Measurements from ENCODE around the gene KDM1B.

The KDM1B gene

DNA sequence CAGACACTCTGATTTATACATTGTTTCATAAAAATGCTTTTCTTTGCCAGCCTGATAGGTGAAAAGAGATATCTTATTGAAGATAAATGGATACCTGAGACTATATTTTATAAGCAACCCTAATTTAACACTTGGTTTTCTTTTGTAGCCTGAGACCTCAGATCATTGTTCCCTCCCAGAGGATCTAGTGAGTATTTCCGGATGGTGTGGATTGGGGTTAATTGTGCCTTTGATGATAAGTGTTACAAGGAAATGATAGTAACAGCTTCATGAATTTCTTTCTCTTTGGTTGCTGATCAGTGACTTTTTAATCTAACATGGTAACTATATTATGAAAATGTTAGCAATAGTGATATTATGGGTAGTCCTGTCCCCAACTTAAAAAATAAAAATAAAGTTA lies 30.4 kb downstream of the KDM1B start:
- TF ChIP-seq POLR2AphosphoS5 (IDR thresholded peaks at IDR 0.05; ENCODE audit: low read depth, low read length) (no peak), SIN3A (IDR thresholded peaks at IDR 0.05; ENCODE audit: borderline replicate concordance, insufficient read depth, low read length) (no peak), TAF1 (IDR thresholded peaks at IDR 0.05; ENCODE audit: borderline replicate concordance, insufficient read depth, low read length) (no peak), FOXP2 (optimal IDR thresholded peaks at IDR 0.05; ENCODE audit: borderline replicate concordance, extremely low read depth, extremely low read length, insufficient read depth) (no peak)
- TF ChIP-seq, protein P1, sequence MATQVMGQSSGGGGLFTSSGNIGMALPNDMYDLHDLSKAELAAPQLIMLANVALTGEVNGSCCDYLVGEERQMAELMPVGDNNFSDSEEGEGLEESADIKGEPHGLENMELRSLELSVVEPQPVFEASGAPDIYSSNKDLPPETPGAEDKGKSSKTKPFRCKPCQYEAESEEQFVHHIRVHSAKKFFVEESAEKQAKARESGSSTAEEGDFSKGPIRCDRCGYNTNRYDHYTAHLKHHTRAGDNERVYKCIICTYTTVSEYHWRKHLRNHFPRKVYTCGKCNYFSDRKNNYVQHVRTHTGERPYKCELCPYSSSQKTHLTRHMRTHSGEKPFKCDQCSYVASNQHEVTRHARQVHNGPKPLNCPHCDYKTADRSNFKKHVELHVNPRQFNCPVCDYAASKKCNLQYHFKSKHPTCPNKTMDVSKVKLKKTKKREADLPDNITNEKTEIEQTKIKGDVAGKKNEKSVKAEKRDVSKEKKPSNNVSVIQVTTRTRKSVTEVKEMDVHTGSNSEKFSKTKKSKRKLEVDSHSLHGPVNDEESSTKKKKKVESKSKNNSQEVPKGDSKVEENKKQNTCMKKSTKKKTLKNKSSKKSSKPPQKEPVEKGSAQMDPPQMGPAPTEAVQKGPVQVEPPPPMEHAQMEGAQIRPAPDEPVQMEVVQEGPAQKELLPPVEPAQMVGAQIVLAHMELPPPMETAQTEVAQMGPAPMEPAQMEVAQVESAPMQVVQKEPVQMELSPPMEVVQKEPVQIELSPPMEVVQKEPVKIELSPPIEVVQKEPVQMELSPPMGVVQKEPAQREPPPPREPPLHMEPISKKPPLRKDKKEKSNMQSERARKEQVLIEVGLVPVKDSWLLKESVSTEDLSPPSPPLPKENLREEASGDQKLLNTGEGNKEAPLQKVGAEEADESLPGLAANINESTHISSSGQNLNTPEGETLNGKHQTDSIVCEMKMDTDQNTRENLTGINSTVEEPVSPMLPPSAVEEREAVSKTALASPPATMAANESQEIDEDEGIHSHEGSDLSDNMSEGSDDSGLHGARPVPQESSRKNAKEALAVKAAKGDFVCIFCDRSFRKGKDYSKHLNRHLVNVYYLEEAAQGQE (IDR thresholded peaks at IDR 0.05; ENCODE audit: insufficient read depth in 1 of 2, low read depth in 2 of 2, low read length in 2 of 2): no peak

DNA sequence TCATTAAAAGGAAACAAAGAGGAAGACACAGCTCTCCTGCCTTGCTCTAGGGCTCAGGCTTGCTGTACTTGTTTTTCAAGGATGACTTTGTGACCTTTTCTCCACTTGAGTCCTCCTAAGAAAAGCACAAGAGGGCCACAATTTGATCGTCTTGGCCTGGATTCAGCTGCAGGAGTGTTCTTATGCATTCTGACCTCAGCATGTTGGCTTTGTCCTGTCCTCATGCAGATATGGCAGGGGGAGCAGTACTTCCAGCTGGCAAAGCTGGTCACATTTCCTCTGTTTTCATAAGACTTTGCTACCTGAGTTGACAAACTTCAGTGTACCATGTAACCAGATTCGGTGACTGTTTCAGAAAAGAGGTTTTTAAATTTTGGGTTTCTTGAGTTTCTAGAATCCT lies 30.8 kb downstream of the KDM1B start:
- TF ChIP-seq SIN3A (IDR thresholded peaks at IDR 0.05; ENCODE audit: borderline replicate concordance, insufficient read depth, low read length): no peak
- no peak for TF ChIP-seq TAF1 (IDR thresholded peaks at IDR 0.05; ENCODE audit: borderline replicate concordance, insufficient read depth, low read length)
- TF ChIP-seq, protein P1 (IDR thresholded peaks at IDR 0.05; ENCODE audit: insufficient read depth in 1 of 2, low read depth in 2 of 2, low read length in 2 of 2): no peak
- no peak for TF ChIP-seq FOXP2 (optimal IDR thresholded peaks at IDR 0.05; ENCODE audit: borderline replicate concordance, extremely low read depth, extremely low read length, insufficient read depth)
- TF ChIP-seq POLR2AphosphoS5 (IDR thresholded peaks at IDR 0.05; ENCODE audit: low read depth, low read length): no peak

DNA sequence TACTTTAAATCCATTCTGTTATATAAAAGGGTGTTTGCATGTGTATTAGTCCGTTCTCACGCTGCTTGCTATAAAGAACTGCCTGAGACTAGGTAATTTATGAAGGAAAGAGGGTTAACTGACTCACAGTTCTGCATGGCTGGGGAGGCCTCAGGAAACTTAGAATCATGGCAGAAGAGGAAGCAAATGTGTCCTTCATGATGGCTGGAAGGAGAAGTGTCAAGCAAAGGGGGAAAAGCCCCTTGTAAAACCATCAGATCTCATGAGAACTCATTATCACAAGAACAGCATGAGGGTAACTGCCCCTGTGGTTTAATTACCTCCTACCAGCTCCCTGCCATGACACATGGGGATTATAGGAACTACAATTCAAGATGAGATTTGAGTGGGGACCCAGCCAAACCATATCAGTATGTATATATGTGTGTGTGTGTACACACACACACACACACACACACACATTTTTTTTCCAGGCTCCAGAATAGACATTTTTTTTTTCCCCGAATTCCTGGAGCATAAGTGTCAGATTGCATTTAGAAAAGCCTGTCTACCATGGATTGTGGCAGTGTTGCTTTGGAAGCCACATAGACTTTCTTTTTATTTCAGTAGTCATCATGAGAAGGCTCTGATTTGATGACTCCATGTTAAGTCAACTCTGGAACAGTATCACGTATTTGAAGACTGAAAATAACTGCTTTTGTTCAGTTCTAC lies 31.5 kb downstream of the KDM1B start:
- no peak for TF ChIP-seq POLR2AphosphoS5 (IDR thresholded peaks at IDR 0.05; ENCODE audit: low read depth, low read length)
- TF ChIP-seq FOXP2 (optimal IDR thresholded peaks at IDR 0.05; ENCODE audit: borderline replicate concordance, extremely low read depth, extremely low read length, insufficient read depth): no peak
- no peak for TF ChIP-seq TAF1 (IDR thresholded peaks at IDR 0.05; ENCODE audit: borderline replicate concordance, insufficient read depth, low read length)
- TF ChIP-seq, protein P1 (IDR thresholded peaks at IDR 0.05; ENCODE audit: insufficient read depth in 1 of 2, low read depth in 2 of 2, low read length in 2 of 2): no peak
- no peak for TF ChIP-seq SIN3A (IDR thresholded peaks at IDR 0.05; ENCODE audit: borderline replicate concordance, insufficient read depth, low read length)

DNA sequence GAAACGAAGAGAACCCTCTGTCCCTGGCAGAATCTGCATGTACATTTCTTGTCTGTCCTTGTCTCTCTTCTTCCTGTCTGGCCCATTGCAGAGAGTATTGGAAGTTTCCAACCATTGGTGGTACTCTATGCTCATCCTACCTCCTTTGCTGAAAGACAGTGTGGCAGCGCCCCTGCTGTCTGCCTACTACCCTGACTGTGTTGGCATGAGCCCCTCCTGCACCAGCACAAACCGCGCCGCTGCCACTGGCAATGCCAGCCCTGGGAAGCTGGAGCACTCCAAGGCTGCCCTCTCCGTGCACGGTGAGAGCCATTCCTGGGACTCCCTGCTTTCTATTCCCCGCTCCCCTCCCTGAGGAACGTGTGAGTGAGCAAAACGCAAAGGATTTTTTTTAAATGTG lies 32.5 kb downstream of the KDM1B start:
- TF ChIP-seq TAF1 (IDR thresholded peaks at IDR 0.05; ENCODE audit: borderline replicate concordance, insufficient read depth, low read length): no peak
- TF ChIP-seq, protein P1 (IDR thresholded peaks at IDR 0.05; ENCODE audit: insufficient read depth in 1 of 2, low read depth in 2 of 2, low read length in 2 of 2): no peak
- TF ChIP-seq SIN3A (IDR thresholded peaks at IDR 0.05; ENCODE audit: borderline replicate concordance, insufficient read depth, low read length): no peak
- no peak for TF ChIP-seq POLR2AphosphoS5 (IDR thresholded peaks at IDR 0.05; ENCODE audit: low read depth, low read length)
- TF ChIP-seq FOXP2 (optimal IDR thresholded peaks at IDR 0.05; ENCODE audit: borderline replicate concordance, extremely low read depth, extremely low read length, insufficient read depth): no peak
